Stromal cell of bone marrow (primary cell): ENCODE results near the gene APLN.

ENCODE experiments used
- DNase-seq: peaks from one replicate; pipeline ENCODE4 v3.0.0-alpha.2; 2012; ENCODE audit warnings: low read depth

The APLN gene

GRCh38 chrX:129654652-129655546, at the start of gene APLN:
TSS of gene APLN (minus strand) at chrX:129654956. CDS start at chrX:129654630, 326 bp downstream.
- DNase-seq, result no peak

GRCh38 chrX:129704491-129704890, 49.7 kb upstream of the APLN start:
- no peak for DNase-seq

GRCh38 chrX:129701624-129702069, 46.9 kb upstream of the APLN start:
- peak; percentile 88 for DNase-seq

GRCh38 chrX:129700536-129700935, 45.8 kb upstream of the APLN start:
- DNase-seq, result no peak

- DNase-seq, result no peak
Observed at GRCh38 chrX:129698150-129698549, 43.4 kb upstream of the APLN start.

GRCh38 chrX:129697204-129697829, 42.6 kb upstream of the APLN start:
- no peak for DNase-seq

GRCh38 chrX:129696463-129697155, 41.9 kb upstream of the APLN start:
- DNase-seq, result no peak

GRCh38 chrX:129695937-129696336, 41.2 kb upstream of the APLN start:
- no peak for DNase-seq

GRCh38 chrX:129695535-129695934, 40.8 kb upstream of the APLN start:
- no peak for DNase-seq

GRCh38 chrX:129694805-129695204, 40.0 kb upstream of the APLN start:
- no peak for DNase-seq

- no peak for DNase-seq
Observed at GRCh38 chrX:129693354-129693753, 38.6 kb upstream of the APLN start.

GRCh38 chrX:129690435-129690834, 35.7 kb upstream of the APLN start:
- DNase-seq, result peak; percentile 59

GRCh38 chrX:129689796-129690195, 35.0 kb upstream of the APLN start:
- no peak for DNase-seq

- no peak for DNase-seq
Observed at GRCh38 chrX:129688097-129688496, 33.3 kb upstream of the APLN start.

- DNase-seq, result peak; percentile 55
Observed at GRCh38 chrX:129686422-129686948, 31.7 kb upstream of the APLN start.

GRCh38 chrX:129682979-129683378, 28.2 kb upstream of the APLN start:
- DNase-seq, result no peak

GRCh38 chrX:129679901-129680300, 25.1 kb upstream of the APLN start:
- no peak for DNase-seq

- no peak for DNase-seq
Observed at GRCh38 chrX:129678614-129679195, 23.9 kb upstream of the APLN start.

GRCh38 chrX:129667412-129667811, 12.7 kb upstream of the APLN start:
- DNase-seq, result no peak

GRCh38 chrX:129665916-129666644, 11.3 kb upstream of the APLN start:
- peak; percentile 63 for DNase-seq

- DNase-seq, result no peak
Observed at GRCh38 chrX:129663171-129663570, 8.4 kb upstream of the APLN start.
